Measurements from ENCODE around the gene IKBKE.

The IKBKE gene

GRCh38 chr1:206491616-206492015, 21.3 kb downstream of the IKBKE start:
- in situ Hi-C loops (cut with MboI; ENCODE audit: low sequenced_read_pairs) = no loop called here

GRCh38 chr1:206492589-206492988, 22.3 kb downstream of the IKBKE start:
- in situ Hi-C loops (cut with MboI; ENCODE audit: low sequenced_read_pairs) = no loop called here

GRCh38 chr1:206493279-206493678, 23.0 kb downstream of the IKBKE start:
- in situ Hi-C loops (cut with MboI; ENCODE audit: low sequenced_read_pairs) = no loop called here

- in situ Hi-C loops (cut with MboI; ENCODE audit: low sequenced_read_pairs) = no loop called here
These were observed 24.8 kb downstream of the IKBKE start for GRCh38 chr1:206495011-206495461.

GRCh38 chr1:206495493-206496046, 25.3 kb downstream of the IKBKE start:
- in situ Hi-C loops (cut with MboI; ENCODE audit: low sequenced_read_pairs) = no loop called here

- in situ Hi-C loops (cut with MboI; ENCODE audit: low sequenced_read_pairs) = no loop called here
These were observed 26.0 kb downstream of the IKBKE start for GRCh38 chr1:206496131-206496793.

- in situ Hi-C loops (cut with MboI; ENCODE audit: low sequenced_read_pairs) = no loop called here
These were observed 27.1 kb downstream of the IKBKE start for GRCh38 chr1:206497363-206497762.

- in situ Hi-C loops (cut with MboI; ENCODE audit: low sequenced_read_pairs) = no loop called here
These were observed 27.5 kb downstream of the IKBKE start for GRCh38 chr1:206497774-206498173.

GRCh38 chr1:206498685-206499084, 28.4 kb downstream of the IKBKE start:
- in situ Hi-C loops (cut with MboI; ENCODE audit: low sequenced_read_pairs) = no loop called here

GRCh38 chr1:206500046-206500445, 29.8 kb downstream of the IKBKE start:
- in situ Hi-C loops (cut with MboI; ENCODE audit: low sequenced_read_pairs) = no loop called here

- in situ Hi-C loops (cut with MboI; ENCODE audit: low sequenced_read_pairs) = no loop called here
These were observed 31.6 kb downstream of the IKBKE start for GRCh38 chr1:206501881-206502280.

GRCh38 chr1:206502403-206502802, 32.1 kb downstream of the IKBKE start:
- in situ Hi-C loops (cut with MboI; ENCODE audit: low sequenced_read_pairs) = no loop called here

- in situ Hi-C loops (cut with MboI; ENCODE audit: low sequenced_read_pairs) = no loop called here
These were observed 32.5 kb downstream of the IKBKE start for GRCh38 chr1:206502812-206503211.

- in situ Hi-C loops (cut with MboI; ENCODE audit: low sequenced_read_pairs) = no loop called here
These were observed 33.5 kb downstream of the IKBKE start for GRCh38 chr1:206503591-206504362.

- in situ Hi-C loops (cut with MboI; ENCODE audit: low sequenced_read_pairs) = no loop called here
These were observed 34.1 kb downstream of the IKBKE start for GRCh38 chr1:206504363-206504713.

GRCh38 chr1:206505702-206506355, 35.6 kb downstream of the IKBKE start:
- in situ Hi-C loops (cut with MboI; ENCODE audit: low sequenced_read_pairs) = no loop called here

GRCh38 chr1:206506405-206507283, 36.4 kb downstream of the IKBKE start:
- in situ Hi-C loops (cut with MboI; ENCODE audit: low sequenced_read_pairs) = no loop called here

GRCh38 chr1:206507284-206508129, 37.2 kb downstream of the IKBKE start, which contains the start of gene RASSF5:
Gene RASSF5, plus strand, starts transcription at chr1:206507531. Its CDS starts 72 bp downstream, at chr1:206507603.
- in situ Hi-C loops (cut with MboI; ENCODE audit: low sequenced_read_pairs) = no loop called here

GRCh38 chr1:206508130-206508889, 38.0 kb downstream of the IKBKE start:
- in situ Hi-C loops (cut with MboI; ENCODE audit: low sequenced_read_pairs) = no loop called here
